Loucy (cell line): ENCODE results near the gene HMCN1.

Source experiments
- H2AFZ ChIP-seq: fragments of 200-600 bp; sonication (generic); 2 replicates; pipeline ENCODE4 v1.6.0; 2016; ENCODE audit warnings: antibody characterized with exemption, mild to moderate bottlenecking, low read length, moderate library complexity
- H3F3A ChIP-seq: fragments of 200-600 bp; 2 replicates; pipeline ENCODE4 v1.6.0; 2016; ENCODE audit warnings: antibody characterized with exemption, low read depth, mild to moderate bottlenecking
- H3K27me3 ChIP-seq: fragments of 200-600 bp; sonication (generic); 2 replicates; pipeline ENCODE4 v1.6.1; 2014; ENCODE audit warnings: low read length, mild to moderate bottlenecking; ENCODE audit not compliant: insufficient read depth, poor library complexity, severe bottlenecking
- H3K36me3 ChIP-seq: fragments of 200-600 bp; sonication (generic); 2 replicates; pipeline ENCODE4 v1.6.1; 2016; ENCODE audit warnings: low read length; ENCODE audit not compliant: insufficient read depth
- H3K4me1 ChIP-seq: fragments of 200-600 bp; sonication (generic); 2 replicates; pipeline ENCODE4 v1.5.1; 2014; ENCODE audit warnings: low read length, mild to moderate bottlenecking; ENCODE audit not compliant: insufficient read depth, poor library complexity, severe bottlenecking
- H3K4me2 ChIP-seq: fragments of 200-600 bp; sonication (generic); 2 replicates; pipeline ENCODE4 v1.6.0; 2014; ENCODE audit warnings: antibody characterized with exemption, low read length, low read depth, mild to moderate bottlenecking; ENCODE audit not compliant: poor library complexity, severe bottlenecking
- H3K4me3 ChIP-seq: fragments of 200-600 bp; sonication (generic); 2 replicates; pipeline ENCODE4 v1.5.1; 2014; ENCODE audit warnings: low read length, mild to moderate bottlenecking, mixed read lengths; ENCODE audit not compliant: poor library complexity, severe bottlenecking
- H3K79me2 ChIP-seq: fragments of 200-600 bp; sonication (generic); 2 replicates; pipeline ENCODE4 v1.6.1; 2014; ENCODE audit warnings: low read length; ENCODE audit not compliant: insufficient read depth
- H3K9ac ChIP-seq: fragments of 200-600 bp; sonication (generic); 2 replicates; pipeline ENCODE4 v1.6.0; 2014; ENCODE audit warnings: mild to moderate bottlenecking, low read depth, low read length, moderate library complexity; ENCODE audit not compliant: poor library complexity, severe bottlenecking
- H3K9me2 ChIP-seq: fragments of 200-600 bp; sonication (generic); replicated peaks from 2 replicates; pipeline ENCODE4 v1.6.1; 2016; ENCODE audit warnings: low read depth, low read length, mixed read lengths
- H3K9me3 ChIP-seq: fragments of 200-600 bp; sonication (generic); 2 replicates; pipeline ENCODE4 v1.6.1; 2014; ENCODE audit warnings: mild to moderate bottlenecking, antibody characterized with exemption, low read length, low read depth; ENCODE audit not compliant: insufficient read depth
- H4K20me1 ChIP-seq: fragments of 200-600 bp; sonication (generic); 2 replicates; pipeline ENCODE4 v1.6.0; 2014; ENCODE audit warnings: antibody characterized with exemption, low read length, mild to moderate bottlenecking; ENCODE audit not compliant: insufficient read depth, poor library complexity, severe bottlenecking
- CTCF ChIP-seq: fragments of 200-600 bp; sonication (generic); conservative IDR thresholded peaks from 2 replicates; pipeline ENCODE4 v1.5.1; 2014; ENCODE audit warnings: mild to moderate bottlenecking, antibody characterized with exemption, low read length
- EZH2phosphoT487 ChIP-seq: fragments of 200-600 bp; IDR thresholded peaks from 2 replicates; pipeline ENCODE4 v1.6.1; 2018; ENCODE audit warnings: antibody characterized with exemption, mild to moderate bottlenecking, moderate library complexity, borderline replicate concordance

Gene HMCN1

GRCh38 chr1:185906186-185906585 is 172.0 kb downstream of the HMCN1 start:
- Histone ChIP-seq H3K9ac (no peak overlapping the region), H3K27me3 (no peaks in the 10 kb centered on the region), H3K9me2 (no peaks in the 10 kb centered on the region), H3K79me2 (no peaks in the 10 kb centered on the region), H3K36me3 (no peaks in the 10 kb centered on the region), H4K20me1 (no peaks in the 10 kb centered on the region), H3K4me2 (no peak overlapping the region), H2AFZ (no peak overlapping the region), H3K4me3 (no peak overlapping the region), H3F3A (no peaks in the 10 kb centered on the region), H3K9me3 (no peaks in the 10 kb centered on the region), H3K4me1 (no peaks in the 10 kb centered on the region)
- TF ChIP-seq CTCF (no peak), EZH2phosphoT487 (no peak)

DNA sequence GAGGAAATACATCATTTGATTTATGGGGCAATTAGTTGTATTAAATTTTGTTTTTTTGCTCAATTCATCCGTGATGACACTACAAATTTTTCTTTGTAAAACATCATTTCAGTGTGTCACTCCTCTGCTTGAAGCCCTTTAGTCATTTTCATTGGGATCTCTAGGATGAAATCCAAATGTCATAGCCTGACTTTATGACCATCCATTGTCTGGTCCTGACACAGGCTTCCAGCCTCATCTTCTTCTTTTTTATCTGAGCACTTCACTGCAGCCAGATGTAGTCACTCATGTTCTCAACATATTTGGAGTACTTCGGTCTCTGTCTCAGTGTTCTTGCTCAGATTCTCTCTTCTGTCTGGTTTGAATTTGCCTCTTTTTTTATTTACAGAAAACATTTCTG is 173.1 kb downstream of the HMCN1 start:
- Histone ChIP-seq H3K4me3 (no peak overlapping the region), H3K9ac (no peak overlapping the region), H2AFZ (no peak overlapping the region), H3K36me3 (no peaks in the 10 kb centered on the region), H4K20me1 (no peaks in the 10 kb centered on the region), H3K27me3 (no peaks in the 10 kb centered on the region), H3K9me2 (no peaks in the 10 kb centered on the region), H3K4me1 (no peaks in the 10 kb centered on the region), H3K4me2 (no peak overlapping the region), H3K79me2 (no peaks in the 10 kb centered on the region), H3F3A (no peaks in the 10 kb centered on the region), H3K9me3 (no peaks in the 10 kb centered on the region)
- no peak for TF ChIP-seq EZH2phosphoT487
- TF ChIP-seq CTCF, result no peak

DNA sequence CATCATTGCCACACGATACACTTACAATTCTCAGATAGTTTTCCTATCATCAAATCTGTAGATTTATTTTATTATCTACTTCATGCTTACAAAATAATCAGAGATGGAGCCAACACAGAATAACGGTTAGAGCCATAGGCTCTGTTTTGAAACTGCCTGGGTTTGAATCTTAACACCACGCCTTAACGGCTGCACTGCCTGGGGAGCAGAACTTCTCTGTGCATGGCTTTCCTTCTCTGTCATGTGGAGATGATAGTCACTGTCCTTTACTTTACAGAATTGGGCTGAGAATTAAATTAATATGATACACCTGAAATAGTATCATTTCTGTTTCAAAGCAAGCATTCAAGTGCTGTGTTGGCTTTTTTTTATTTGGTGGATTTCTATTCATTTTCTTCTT is 177.8 kb downstream of the HMCN1 start:
- Histone ChIP-seq H3K9me3 (no peaks in the 10 kb centered on the region), H3F3A (no peaks in the 10 kb centered on the region), H3K4me1 (no peaks in the 10 kb centered on the region), H3K4me2 (no peak overlapping the region), H3K36me3 (no peaks in the 10 kb centered on the region), H3K79me2 (no peaks in the 10 kb centered on the region), H4K20me1 (no peaks in the 10 kb centered on the region), H3K9ac (no peak overlapping the region), H3K4me3 (no peak overlapping the region), H3K9me2 (no peaks in the 10 kb centered on the region), H2AFZ (no peak overlapping the region), H3K27me3 (no peaks in the 10 kb centered on the region)
- no peak for TF ChIP-seq EZH2phosphoT487
- TF ChIP-seq CTCF, result no peak
